OCI-LY3 (cell line): ENCODE results near the gene CYSRT1.
"Not testable (repeated sequence)": the region's sequence is repeated elsewhere in the genome, so short reads cannot be mapped to it uniquely, and the experiment has no call there.

Source experiments
- CTCF ChIP-seq: fragments of 200-600, 300-600 bp; sonication (generic); IDR thresholded peaks from 2 replicates; pipeline ENCODE4 v1.5.1; 2014; ENCODE audit warnings: antibody characterized with exemption, low read length, low read depth
- EZH2phosphoT487 ChIP-seq: fragments of 200-600 bp; shearing (Covaris generic); IDR thresholded peaks from 2 replicates; pipeline ENCODE4 v1.6.1; 2018; ENCODE audit warnings: antibody characterized with exemption, mixed run types, low read depth

DNA sequence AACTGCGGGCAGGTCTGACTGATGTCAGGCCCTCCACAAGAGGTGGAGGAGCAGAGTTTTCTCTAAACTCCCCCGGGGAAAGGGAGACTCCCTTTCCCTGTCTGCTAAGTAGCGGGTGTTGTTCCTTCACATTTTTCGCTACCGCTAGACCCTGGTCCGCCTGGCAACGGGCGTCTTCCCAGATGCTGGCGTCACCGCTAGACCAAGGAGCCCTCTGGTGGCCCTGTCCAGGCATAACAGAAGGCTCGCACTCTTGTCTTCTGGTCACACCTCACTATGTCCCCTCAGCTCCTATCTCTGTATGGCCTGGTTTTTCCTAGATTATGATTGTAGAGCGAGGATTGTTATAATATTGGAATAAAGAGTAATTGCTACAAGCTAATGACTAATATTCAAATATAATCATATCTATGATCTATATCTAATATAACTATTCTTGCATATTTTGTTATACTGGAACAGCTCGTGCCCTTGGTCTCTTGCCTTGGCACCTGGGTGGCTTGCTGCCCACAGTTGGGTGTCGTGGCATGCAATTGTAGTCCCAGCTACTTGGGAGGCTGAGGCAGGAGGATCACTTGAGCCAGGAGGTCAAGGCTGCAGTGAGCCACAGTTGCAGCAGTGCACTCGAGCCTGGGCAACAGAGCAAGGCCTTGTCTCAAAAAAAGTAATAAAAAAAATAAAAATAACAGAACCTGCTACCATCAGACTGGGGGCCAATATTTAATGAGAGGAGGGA is 37.4 kb downstream of the CYSRT1 start:
- TF ChIP-seq CTCF: peak; percentile 28; the same call in 1 of the 2 replicates
- not testable (repeated sequence) for TF ChIP-seq EZH2phosphoT487
